Measurements from ENCODE around the gene KCNN2.

- TF ChIP-seq CTCF (conservative IDR thresholded peaks at IDR 0.05) (no peak), EZH2 (IDR thresholded peaks at IDR 0.05; ENCODE audit: low read depth) (no peak)
Measured at GRCh38 chr5:114369680-114370417, 8.0 kb downstream of the KCNN2 start.

Data from PC-9 (cell line).